Choroid plexus epithelial cell (primary cell): ENCODE results near the gene ADAP2.
A peak's percentile ranks its signal among the peaks of the same experiment; 100 is the strongest.
"Not testable (repeated sequence)": the region's sequence is repeated elsewhere in the genome, so short reads cannot be mapped to it uniquely, and the experiment has no call there.

Experiments
- DNase-seq: peaks from one replicate; pipeline ENCODE4 v3.0.0-alpha.2; 2010; ENCODE audit warnings: low read depth
- H3K4me3 ChIP-seq: 2 replicates; pipeline ENCODE4 v1.5.1; 2011; ENCODE audit warnings: low read depth, mild to moderate bottlenecking, control low read depth, low read length, moderate library complexity
- TF ChIP-seq, protein P1 (sequence below): conservative IDR thresholded peaks from 2 replicates; pipeline ENCODE4 v1.5.1; 2011; ENCODE audit warnings: low read depth, mild to moderate bottlenecking, control low read depth, inconsistent platforms, low read length, moderate library complexity

The ADAP2 gene

DNA sequence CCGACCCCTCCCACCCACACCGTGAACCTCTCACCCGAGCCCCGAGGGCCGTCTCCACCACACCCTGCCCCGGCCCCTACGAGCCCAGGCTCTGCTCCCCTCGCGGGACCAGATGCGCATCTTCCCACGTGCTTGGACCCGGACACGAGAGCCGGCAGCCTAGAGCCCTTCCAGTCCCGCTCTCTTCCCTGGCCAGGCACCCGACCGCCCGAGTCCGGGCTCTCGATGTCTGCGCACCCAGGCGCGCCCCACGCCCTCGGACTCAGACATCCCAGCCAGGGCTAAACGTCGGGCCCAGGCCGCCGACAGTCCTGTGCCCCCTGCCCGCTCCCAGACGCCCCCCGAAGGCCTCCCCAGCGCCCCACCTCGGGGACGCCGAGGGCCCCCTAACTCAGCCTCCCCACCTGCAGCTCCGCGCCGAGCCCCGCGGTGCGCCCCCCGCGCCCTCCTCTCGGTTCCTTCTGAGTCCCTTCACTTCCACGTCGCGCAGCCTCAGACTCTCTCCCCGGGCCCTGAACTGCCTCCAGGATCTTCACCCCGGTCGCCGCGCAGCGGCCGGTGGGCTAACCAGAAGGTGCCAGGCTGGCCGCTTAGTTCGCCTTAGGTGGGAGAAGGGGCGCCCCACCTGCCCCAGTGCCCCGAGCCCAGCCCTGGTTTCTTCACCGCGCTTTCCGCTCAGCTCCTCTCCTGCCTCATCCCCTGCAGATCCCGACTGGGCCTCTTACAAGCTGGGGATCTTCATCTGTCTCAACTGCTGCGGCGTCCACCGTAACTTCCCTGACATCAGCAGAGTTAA is 688 bp downstream of the ADAP2 start:
- H3K4me3 ChIP-seq: peak overlapping the region; percentile 39
- TF ChIP-seq, protein P1, sequence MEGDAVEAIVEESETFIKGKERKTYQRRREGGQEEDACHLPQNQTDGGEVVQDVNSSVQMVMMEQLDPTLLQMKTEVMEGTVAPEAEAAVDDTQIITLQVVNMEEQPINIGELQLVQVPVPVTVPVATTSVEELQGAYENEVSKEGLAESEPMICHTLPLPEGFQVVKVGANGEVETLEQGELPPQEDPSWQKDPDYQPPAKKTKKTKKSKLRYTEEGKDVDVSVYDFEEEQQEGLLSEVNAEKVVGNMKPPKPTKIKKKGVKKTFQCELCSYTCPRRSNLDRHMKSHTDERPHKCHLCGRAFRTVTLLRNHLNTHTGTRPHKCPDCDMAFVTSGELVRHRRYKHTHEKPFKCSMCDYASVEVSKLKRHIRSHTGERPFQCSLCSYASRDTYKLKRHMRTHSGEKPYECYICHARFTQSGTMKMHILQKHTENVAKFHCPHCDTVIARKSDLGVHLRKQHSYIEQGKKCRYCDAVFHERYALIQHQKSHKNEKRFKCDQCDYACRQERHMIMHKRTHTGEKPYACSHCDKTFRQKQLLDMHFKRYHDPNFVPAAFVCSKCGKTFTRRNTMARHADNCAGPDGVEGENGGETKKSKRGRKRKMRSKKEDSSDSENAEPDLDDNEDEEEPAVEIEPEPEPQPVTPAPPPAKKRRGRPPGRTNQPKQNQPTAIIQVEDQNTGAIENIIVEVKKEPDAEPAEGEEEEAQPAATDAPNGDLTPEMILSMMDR: no peak
- DNase-seq: no peak

DNA sequence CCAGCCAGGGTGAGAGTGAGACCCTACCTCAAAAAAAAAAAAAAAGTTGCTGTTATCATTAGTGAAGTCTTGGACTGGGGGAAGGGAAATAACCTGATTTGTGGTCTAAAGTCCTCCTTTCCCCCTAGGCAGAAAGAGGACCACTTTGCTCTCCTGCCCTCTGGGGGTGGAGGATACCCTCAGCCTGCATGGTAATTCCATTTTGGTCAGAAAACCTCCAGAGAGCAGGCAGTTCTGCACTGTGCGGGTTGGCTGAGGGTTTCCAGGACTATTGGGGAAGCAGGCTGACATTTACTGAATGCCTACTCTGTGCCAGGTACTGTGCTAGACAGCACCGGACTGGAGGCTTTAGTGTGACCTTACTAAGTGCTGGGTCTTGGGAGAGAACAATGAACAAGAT is 2.6 kb downstream of the ADAP2 start:
- H3K4me3 ChIP-seq: no peak overlapping the region
- TF ChIP-seq, protein P1: no peak
- no peak for DNase-seq

DNA sequence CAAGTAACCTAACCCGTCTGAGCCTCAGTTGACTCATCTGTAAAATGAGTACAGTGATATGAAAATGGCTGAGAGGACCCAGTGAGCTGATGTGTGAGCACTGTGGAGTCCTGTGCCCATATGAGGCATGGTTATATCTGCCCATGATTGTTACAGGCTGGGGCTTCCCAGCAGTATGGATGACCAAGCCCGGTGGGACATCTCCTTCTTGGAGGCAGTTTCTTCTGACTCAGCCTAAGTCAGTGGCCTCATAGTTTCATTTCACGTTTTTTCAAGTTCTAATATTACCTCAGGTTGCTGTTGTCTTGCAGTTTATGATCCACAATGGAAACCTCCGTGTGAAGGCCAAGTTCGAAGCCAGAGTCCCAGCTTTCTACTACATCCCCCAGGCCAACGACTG is 4.8 kb downstream of the ADAP2 start:
- DNase-seq: no peak

DNA sequence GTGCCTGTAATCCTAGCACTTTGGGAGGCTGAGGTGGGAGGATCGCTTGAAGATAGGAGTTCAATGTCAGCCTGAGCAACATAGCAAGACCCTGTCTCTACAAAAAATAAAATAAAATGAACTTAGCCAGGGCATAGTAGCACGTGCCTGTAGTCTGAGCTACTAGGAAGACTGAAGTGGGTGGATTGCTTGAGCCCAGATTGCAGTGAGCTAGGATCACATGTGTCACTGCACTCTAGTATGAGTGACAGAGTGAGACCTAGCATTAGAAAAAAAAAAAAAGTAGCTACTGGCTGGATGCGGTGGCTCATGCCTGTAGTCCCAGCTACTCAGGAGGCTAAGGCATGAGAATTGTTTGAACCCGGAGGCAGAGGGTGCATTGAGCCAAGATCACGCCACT is 6.0 kb downstream of the ADAP2 start:
- TF ChIP-seq, protein P1: no peak
- H3K4me3 ChIP-seq: no peak overlapping the region

More for the DNA sequence above, 4.8 kb downstream of the ADAP2 start:
- no peak overlapping the region for H3K4me3 ChIP-seq
- TF ChIP-seq, protein P1: no peak

DNA sequence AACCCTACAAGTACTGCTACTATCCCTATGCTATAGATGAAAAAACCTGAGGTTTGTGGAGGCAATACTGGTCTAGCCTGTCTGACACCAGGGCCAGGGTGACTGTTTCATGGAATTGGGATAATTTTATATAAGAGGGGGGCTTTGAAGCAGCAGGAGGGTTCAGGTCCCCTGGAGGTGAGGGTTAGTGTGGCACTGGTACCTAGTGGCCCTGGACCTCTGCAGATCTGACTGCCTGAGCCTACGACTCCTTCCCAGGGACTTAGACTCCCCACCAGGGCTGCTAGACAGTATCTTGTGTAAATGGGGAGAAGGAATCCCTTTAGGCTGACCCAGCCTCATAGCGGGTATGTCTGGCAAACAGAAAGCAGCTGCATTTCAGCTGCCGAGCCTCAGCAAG is 6.8 kb downstream of the ADAP2 start:
- TF ChIP-seq, protein P1: no peak
- DNase-seq: no peak
- H3K4me3 ChIP-seq: no peak overlapping the region

More for the DNA sequence above, 6.0 kb downstream of the ADAP2 start:
- DNase-seq: no peak

DNA sequence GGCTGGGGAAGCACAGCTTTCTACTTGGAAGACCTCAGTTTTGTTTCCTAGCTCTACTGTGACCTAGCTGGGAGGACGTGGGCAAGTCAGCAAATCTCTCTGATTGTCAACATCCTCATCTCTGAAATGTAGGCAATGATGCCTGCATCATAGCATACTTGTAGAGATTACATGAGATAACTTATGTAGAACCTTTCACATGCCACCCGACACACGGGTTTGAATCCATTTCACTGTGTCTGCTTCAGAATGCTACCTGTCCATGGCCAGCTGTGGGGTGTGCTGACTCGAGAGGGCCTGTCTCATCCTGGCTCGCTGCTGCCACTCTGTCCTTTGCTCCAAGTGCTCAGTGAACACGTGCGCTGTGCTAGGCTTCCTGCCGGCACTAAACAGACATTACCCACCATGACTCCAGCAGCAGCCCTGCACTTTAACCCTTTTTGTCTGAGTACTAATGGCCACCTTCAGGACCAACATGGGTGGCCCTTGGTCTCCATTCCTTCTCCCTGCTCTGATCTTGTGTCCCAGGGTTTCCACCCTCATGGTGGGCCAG is 7.4 kb downstream of the ADAP2 start:
- no peak overlapping the region for H3K4me3 ChIP-seq
- TF ChIP-seq, protein P1: no peak
- no peak for DNase-seq

DNA sequence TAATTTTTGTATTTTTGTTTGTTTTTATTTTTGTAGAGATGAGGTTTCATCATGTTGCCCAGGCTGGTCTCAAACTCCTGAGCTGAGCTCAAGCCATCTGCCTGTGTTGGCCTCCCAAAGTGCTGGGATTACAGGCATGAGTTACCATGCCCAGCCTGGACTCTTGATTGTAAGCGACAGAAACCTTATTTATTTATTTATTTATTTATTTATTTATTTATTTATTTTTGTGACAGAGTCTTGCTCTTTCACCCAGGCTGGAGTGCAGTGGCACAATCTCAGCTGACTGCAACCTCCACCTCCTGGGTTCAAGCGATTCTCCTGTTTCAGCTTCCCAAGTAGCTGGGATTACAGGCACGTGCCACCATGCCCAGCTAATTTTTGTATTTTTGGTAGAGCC is 8.1 kb downstream of the ADAP2 start:
- DNase-seq: not testable (repeated sequence)

More for the DNA sequence above, 8.1 kb downstream of the ADAP2 start:
- not testable (repeated sequence) for H3K4me3 ChIP-seq
